ENCODE measurements around the gene PIGA.

DNA sequence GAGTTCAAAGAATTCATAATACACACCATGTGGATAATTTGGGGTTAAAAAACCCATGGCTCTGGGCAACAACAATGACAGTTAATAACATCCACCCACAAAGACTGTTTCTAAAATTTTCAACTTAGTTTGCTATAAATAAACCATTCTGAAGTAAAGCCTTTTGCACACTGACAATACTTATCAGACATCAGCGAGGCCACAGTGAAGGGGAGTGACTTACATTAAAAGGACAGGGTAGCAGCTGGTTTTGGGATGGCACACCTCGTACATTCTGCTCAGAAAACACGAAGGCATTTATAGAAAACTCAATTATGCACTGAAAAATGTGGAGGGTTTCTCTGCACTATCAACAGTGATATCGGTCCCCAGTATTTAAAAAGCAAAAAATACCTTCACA lies 15.0 kb downstream of the PIGA start:
- TF ChIP-seq, protein P1, sequence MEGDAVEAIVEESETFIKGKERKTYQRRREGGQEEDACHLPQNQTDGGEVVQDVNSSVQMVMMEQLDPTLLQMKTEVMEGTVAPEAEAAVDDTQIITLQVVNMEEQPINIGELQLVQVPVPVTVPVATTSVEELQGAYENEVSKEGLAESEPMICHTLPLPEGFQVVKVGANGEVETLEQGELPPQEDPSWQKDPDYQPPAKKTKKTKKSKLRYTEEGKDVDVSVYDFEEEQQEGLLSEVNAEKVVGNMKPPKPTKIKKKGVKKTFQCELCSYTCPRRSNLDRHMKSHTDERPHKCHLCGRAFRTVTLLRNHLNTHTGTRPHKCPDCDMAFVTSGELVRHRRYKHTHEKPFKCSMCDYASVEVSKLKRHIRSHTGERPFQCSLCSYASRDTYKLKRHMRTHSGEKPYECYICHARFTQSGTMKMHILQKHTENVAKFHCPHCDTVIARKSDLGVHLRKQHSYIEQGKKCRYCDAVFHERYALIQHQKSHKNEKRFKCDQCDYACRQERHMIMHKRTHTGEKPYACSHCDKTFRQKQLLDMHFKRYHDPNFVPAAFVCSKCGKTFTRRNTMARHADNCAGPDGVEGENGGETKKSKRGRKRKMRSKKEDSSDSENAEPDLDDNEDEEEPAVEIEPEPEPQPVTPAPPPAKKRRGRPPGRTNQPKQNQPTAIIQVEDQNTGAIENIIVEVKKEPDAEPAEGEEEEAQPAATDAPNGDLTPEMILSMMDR (IDR thresholded peaks at IDR 0.05) = no peak
- no peak for TF ChIP-seq POLR2A (IDR thresholded peaks at IDR 0.05)

Measured in heart left ventricle (tissue), 13 donors.